KMS-11 (cell line): Measurements from ENCODE around the gene EMD.

Experiments used
- H2AFZ ChIP-seq: fragments of 200-600 bp; sonication (generic); 2 replicates; pipeline ENCODE4 v1.6.1; 2016; ENCODE audit warnings: antibody characterized with exemption, mixed run types, low read depth
- H3K27ac ChIP-seq: fragments of 200-600 bp; sonication (generic); 2 replicates; pipeline ENCODE4 v1.6.1; 2016; ENCODE audit warnings: mild to moderate bottlenecking, mixed run types
- H3K27me3 ChIP-seq: fragments of 200-600 bp; sonication (generic); 2 replicates; pipeline ENCODE4 v1.6.1; 2017; ENCODE audit warnings: mild to moderate bottlenecking, low read depth, mixed run types, moderate library complexity; ENCODE audit not compliant: insufficient read depth
- H3K36me3 ChIP-seq: fragments of 200-600 bp; sonication (generic); 2 replicates; pipeline ENCODE4 v1.6.1; 2017; ENCODE audit warnings: mild to moderate bottlenecking, mixed run types; ENCODE audit not compliant: insufficient read depth
- H3K4me1 ChIP-seq: fragments of 200-600 bp; sonication (generic); 2 replicates; pipeline ENCODE4 v1.6.1; 2016; ENCODE audit warnings: mild to moderate bottlenecking, low read depth, mixed run types; ENCODE audit not compliant: poor library complexity, severe bottlenecking
- H3K4me2 ChIP-seq: fragments of 200-600 bp; sonication (generic); 2 replicates; pipeline ENCODE4 v1.7.0; 2016; ENCODE audit warnings: mild to moderate bottlenecking, mixed run types
- H3K4me3 ChIP-seq: fragments of 200-600 bp; sonication (generic); IDR thresholded peaks from 2 replicates; pipeline ENCODE4 v1.6.1; 2017; ENCODE audit warnings: low read depth, low read length, mixed read lengths; ENCODE audit not compliant: insufficient read depth
- H3K79me2 ChIP-seq: fragments of 200-600 bp; sonication (generic); 2 replicates; pipeline ENCODE4 v1.6.1; 2016; ENCODE audit warnings: low read depth, mixed run types; ENCODE audit not compliant: insufficient read depth
- H3K9ac ChIP-seq: fragments of 200-600 bp; sonication (generic); 2 replicates; pipeline ENCODE4 v1.6.1; 2016; ENCODE audit warnings: mild to moderate bottlenecking, mixed run types
- H4K20me1 ChIP-seq: fragments of 200-600 bp; sonication (generic); 2 replicates; pipeline ENCODE4 v1.6.1; 2016; ENCODE audit warnings: mild to moderate bottlenecking, mixed run types; ENCODE audit not compliant: insufficient read depth
- CTCF ChIP-seq: fragments of 200-600 bp; sonication (generic); conservative IDR thresholded peaks from 2 replicates; pipeline ENCODE4 v1.6.1; 2017; ENCODE audit warnings: low read depth, mild to moderate bottlenecking, antibody characterized with exemption, low read length, moderate library complexity, mixed read lengths

EMD gene

DNA sequence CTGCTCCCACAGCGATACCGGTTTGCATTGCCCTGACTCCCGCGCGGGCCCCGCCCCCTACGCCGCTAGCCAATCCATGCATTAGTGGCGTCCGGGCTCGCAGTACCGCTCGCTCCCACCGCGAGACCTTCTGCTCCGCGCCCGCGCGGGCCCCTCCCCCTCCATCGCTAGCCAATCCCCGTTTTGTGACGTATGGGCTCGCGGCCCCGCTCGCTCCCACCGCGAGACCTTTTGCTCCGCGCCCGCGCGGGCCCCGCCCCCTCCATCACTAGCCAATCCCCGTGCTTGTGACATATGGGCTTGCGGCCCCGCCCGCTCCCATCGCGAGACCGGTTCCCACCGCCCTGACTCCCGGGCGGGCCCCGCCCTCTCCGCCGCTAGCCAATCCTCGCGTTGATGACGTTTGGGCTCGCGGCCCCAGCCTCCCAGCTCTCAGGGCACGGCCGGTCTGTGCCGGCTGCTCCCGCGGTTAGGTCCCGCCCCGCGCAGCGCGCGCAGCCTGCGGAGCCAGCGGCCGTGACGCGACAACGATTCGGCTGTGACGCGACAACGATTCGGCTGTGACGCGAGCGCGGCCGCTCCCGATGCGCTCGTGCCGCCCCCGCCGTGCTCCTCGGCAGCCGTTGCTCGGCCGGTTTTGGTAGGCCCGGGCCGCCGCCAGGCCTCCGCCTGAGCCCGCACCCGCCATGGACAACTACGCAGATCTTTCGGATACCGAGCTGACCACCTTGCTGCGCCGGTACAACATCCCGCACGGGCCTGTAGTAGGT lies at the start of gene EMD:
Gene EMD (plus strand): TSS at position 497 of the 770 bp plus-strand sequence. CDS start 190 bp downstream, at position 687.
- Histone ChIP-seq H3K36me3 (no peaks in the 10 kb centered on the region), H2AFZ (peak within 1 kb of the TSS; percentile 54), H3K4me3 (no peak within 1 kb of the TSS), H3K9ac (peak within 1 kb of the TSS; percentile 94), H3K27ac (peak within 1 kb of the TSS; percentile 85), H3K4me1 (peaks cover 14% of the 10 kb centered on the region), H3K4me2 (peak within 1 kb of the TSS; percentile 42), H3K27me3 (no peaks in the 10 kb centered on the region), H4K20me1 (no peaks in the 10 kb centered on the region), H3K79me2 (peaks cover 7% of the 10 kb centered on the region; the same call in 1 of the 2 replicates)
- no peak for TF ChIP-seq CTCF

GRCh38 chrX:154332561-154332960 lies 46.5 kb upstream of the EMD start:
- no peaks in the 10 kb centered on the region for H3K27me3 ChIP-seq
- H3K79me2 ChIP-seq, result no peaks in the 10 kb centered on the region
- H3K4me2 ChIP-seq, result no peak overlapping the region
- H3K4me3 ChIP-seq, result no peak overlapping the region
- H3K27ac ChIP-seq, result no peak overlapping the region
- H3K36me3 ChIP-seq, result no peaks in the 10 kb centered on the region
- no peak overlapping the region for H2AFZ ChIP-seq
- no peaks in the 10 kb centered on the region for H3K4me1 ChIP-seq
- no peaks in the 10 kb centered on the region for H4K20me1 ChIP-seq
- H3K9ac ChIP-seq, result no peak overlapping the region
- no peak for TF ChIP-seq CTCF

DNA sequence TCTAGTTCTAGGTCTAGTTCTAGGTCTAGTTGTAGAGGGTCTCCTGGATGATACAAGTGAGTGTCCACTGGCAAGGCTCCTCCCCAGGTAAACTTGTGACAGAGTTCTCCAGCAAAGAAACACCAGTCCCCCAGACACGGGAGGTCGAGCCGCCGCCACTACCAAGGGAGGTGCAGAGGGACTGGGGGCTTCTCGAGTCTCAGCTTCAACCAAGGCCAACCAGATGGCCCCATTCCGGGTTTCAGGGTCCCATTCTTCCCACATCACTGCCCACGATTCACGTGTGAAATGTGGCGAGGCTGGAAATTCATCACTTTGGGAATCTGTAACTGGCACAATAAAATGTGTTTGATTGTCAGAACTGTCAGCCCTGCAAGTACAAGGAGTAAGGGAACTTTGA lies 46.0 kb upstream of the EMD start:
- Histone ChIP-seq H3K36me3 (no peaks in the 10 kb centered on the region), H3K4me3 (no peak overlapping the region), H3K9ac (no peak overlapping the region), H3K4me2 (no peak overlapping the region), H3K27me3 (no peaks in the 10 kb centered on the region), H3K79me2 (no peaks in the 10 kb centered on the region), H4K20me1 (no peaks in the 10 kb centered on the region), H3K4me1 (no peaks in the 10 kb centered on the region), H2AFZ (no peak overlapping the region), H3K27ac (no peak overlapping the region)
- TF ChIP-seq CTCF, result no peak

- H2AFZ ChIP-seq, result no peak overlapping the region
- H3K36me3 ChIP-seq, result no peaks in the 10 kb centered on the region
- H3K27ac ChIP-seq, result no peak overlapping the region
- no peak overlapping the region for H3K9ac ChIP-seq
- no peak overlapping the region for H3K4me3 ChIP-seq
- H3K4me2 ChIP-seq, result no peak overlapping the region
- no peaks in the 10 kb centered on the region for H3K79me2 ChIP-seq
- H3K27me3 ChIP-seq, result no peaks in the 10 kb centered on the region
- H3K4me1 ChIP-seq, result no peaks in the 10 kb centered on the region
- no peak for TF ChIP-seq CTCF
- H4K20me1 ChIP-seq, result no peaks in the 10 kb centered on the region
These were observed 45.2 kb upstream of the EMD start for GRCh38 chrX:154333837-154334271.
